Bronchial epithelial cell (primary cell): ENCODE measurements around the gene WDFY4. TPM values are rescaled to one million over a fixed set of nuclear protein-coding genes. Genes with fewer than 3 reads are reported as not detected.

Source experiments
- DNase-seq: peaks from one replicate; pipeline ENCODE4 v3.0.0-alpha.2; 2010; ENCODE audit warnings: low read depth
- FAIRE-seq: peaks from 2 replicates; lab custom pipeline; 2011; peaks lifted over from hg19 to GRCh38; lab: Jason Lieb, UNC
- H3K27me3 ChIP-seq: 2 replicates; pipeline ENCODE4 v1.5.1; 2011; ENCODE audit warnings: low read length; ENCODE audit not compliant: control insufficient read depth, insufficient read depth
- H3K36me3 ChIP-seq: 2 replicates; pipeline ENCODE4 v1.5.1; 2011; ENCODE audit warnings: low read length; ENCODE audit not compliant: control insufficient read depth, insufficient read depth
- H3K4me3 ChIP-seq: 2 replicates; pipeline ENCODE4 v1.5.1; 2011; ENCODE audit warnings: mild to moderate bottlenecking, low read depth, low read length, control low read depth
- total RNA-seq: library from RNA; depleted of rRNA; stranded (reverse); fragments of >200 nt; gene quantifications from 2 replicates; pipeline ENCODE4 v1.2.1, GENCODE V29; 2014
- TF ChIP-seq, protein P1 (sequence below): IDR thresholded peaks from 2 replicates; pipeline ENCODE4 v1.5.1; 2011; ENCODE audit warnings: mild to moderate bottlenecking, moderate library complexity, low read length, control low read depth, inconsistent platforms; ENCODE audit not compliant: insufficient read depth, severe bottlenecking

Gene WDFY4
- total RNA-seq, 1 donor from 2014 or later: under 0.01 TPM

DNA sequence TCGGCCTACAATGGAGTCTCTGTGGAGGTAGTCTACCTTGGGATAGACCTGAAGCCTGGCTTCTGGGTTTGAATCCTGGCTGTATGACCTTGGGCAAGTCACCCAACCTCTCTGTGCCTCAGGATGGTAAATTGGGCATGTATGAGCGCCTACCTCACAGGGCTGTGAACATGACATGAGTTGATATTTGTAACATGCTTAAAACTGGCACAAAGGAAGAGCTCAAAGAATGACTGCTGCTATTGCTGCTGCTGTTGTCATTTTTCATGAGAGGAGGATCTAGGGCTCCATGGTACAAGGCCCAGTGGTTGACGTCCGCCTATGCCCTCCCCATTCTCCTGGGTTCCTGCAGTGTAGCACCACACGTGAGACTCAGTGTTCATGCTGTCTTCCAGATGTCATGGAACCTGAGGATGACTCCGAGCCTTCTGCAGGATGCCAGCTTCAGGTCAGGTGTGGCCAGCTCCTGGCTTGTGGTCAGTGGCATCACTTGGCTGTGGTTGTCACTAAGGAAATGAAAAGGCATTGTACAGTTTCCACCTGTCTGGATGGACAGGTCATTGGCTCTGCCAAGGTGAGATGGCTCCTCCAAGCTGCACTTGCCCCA lies 95.0 kb downstream of the WDFY4 start:
- DNase-seq: no peak
- H3K27me3 ChIP-seq: no peaks in the 10 kb centered on the region
- TF ChIP-seq, protein P1, sequence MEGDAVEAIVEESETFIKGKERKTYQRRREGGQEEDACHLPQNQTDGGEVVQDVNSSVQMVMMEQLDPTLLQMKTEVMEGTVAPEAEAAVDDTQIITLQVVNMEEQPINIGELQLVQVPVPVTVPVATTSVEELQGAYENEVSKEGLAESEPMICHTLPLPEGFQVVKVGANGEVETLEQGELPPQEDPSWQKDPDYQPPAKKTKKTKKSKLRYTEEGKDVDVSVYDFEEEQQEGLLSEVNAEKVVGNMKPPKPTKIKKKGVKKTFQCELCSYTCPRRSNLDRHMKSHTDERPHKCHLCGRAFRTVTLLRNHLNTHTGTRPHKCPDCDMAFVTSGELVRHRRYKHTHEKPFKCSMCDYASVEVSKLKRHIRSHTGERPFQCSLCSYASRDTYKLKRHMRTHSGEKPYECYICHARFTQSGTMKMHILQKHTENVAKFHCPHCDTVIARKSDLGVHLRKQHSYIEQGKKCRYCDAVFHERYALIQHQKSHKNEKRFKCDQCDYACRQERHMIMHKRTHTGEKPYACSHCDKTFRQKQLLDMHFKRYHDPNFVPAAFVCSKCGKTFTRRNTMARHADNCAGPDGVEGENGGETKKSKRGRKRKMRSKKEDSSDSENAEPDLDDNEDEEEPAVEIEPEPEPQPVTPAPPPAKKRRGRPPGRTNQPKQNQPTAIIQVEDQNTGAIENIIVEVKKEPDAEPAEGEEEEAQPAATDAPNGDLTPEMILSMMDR: no peak
- FAIRE-seq: no peak
- no peak overlapping the region for H3K4me3 ChIP-seq
- H3K36me3 ChIP-seq: no peaks in the 10 kb centered on the region

DNA sequence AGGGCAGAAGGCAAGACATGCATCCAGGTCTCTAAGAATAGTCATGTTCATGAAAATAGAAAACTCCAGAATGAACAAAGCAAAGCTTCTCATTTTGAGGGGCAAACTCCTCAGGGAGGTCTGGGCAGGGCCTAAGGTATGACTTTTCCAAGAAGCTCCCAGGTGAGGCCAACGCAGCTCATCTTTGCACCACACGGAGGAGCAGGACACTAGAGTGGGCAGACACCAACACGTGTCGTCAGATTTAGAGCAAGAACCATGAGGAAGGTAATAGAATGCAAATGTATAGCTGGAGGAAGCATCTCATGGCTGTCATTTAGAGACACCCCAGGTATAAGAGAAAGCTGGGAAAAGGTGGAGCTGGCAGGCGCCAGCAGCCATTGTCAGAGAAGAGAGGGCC lies 95.7 kb downstream of the WDFY4 start:
- TF ChIP-seq, protein P1: no peak
- FAIRE-seq (peak; percentile 23), DNase-seq (no peak)
- Histone ChIP-seq H3K27me3 (no peaks in the 10 kb centered on the region), H3K4me3 (no peak overlapping the region), H3K36me3 (no peaks in the 10 kb centered on the region)

DNA sequence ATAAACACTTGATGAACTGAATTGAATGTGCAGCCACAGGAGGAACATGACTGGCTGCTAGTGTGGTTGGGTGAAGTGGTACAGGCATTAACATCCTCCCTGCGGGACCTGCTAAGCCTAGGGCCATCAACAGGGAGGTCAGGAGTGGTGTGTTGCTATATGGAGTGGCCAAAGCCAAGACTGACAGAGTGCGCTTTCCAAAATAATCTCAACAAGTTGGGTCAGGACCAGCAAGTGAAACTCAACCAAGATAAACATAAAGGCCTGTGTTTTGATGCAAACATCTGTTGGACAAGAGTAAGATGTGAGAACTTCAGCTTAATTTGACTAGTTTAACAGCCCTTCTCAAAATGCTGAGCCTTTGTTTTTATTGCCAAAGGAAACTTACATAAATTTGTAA lies 97.7 kb downstream of the WDFY4 start:
- FAIRE-seq (no peak), DNase-seq (no peak)
- TF ChIP-seq, protein P1: no peak
- Histone ChIP-seq H3K27me3 (no peaks in the 10 kb centered on the region), H3K36me3 (no peaks in the 10 kb centered on the region), H3K4me3 (no peak overlapping the region)

GRCh38 chr10:48784031-48784430 lies 99.4 kb downstream of the WDFY4 start:
- Histone ChIP-seq H3K27me3 (no peaks in the 10 kb centered on the region), H3K4me3 (no peak overlapping the region), H3K36me3 (no peaks in the 10 kb centered on the region)
- TF ChIP-seq, protein P1: no peak
- DNase-seq (no peak), FAIRE-seq (no peak)

- TF ChIP-seq, protein P1: no peak
- Histone ChIP-seq H3K27me3 (no peaks in the 10 kb centered on the region), H3K36me3 (no peaks in the 10 kb centered on the region), H3K4me3 (no peak overlapping the region)
- FAIRE-seq (no peak), DNase-seq (no peak)
Measured at GRCh38 chr10:48785796-48786195, 101.1 kb downstream of the WDFY4 start.
